ENCODE results near the gene MYO18B. TPM values are rescaled to one million over a fixed set of nuclear protein-coding genes. Genes with fewer than 3 reads are reported as not detected.

The MYO18B gene
- total and polyA plus RNA-seq, 2 donors (not counting 3 experiments of a cell fraction or from before 2014, with no cell fraction given): 0.01 TPM; not detected in 1

DNA sequence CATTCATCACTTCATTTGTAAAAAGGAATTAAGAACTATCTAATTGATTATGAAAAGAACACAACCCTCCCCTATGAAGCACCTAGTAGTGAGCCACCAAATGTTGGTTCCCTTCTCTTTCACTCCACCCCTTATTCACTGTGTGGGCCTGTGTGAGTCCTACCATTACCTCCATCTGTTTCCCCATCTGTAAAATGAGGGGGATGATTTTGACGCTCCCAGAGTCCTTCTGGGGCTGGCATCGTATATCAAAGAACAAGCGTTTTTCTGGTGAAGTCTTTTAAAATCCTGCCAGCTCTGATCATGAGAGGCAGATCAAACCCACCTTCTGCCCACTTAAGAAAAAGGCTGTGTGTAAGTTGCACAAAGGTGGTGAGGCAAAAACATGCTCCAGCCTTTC, 330.6 kb downstream of the MYO18B start:
- dilution Hi-C loops (cut with MboI; ENCODE audit: extremely low pct_ligation_motif_present, low sequenced_read_pairs): no loop called here
- Histone ChIP-seq H3K36me3 (ENCODE audit: control insufficient read depth in 2 of 2, extremely low read depth in 1 of 2, insufficient read depth in 2 of 2, low read length in 2 of 2) (no peaks in the 10 kb centered on the region), H3K9me3 (replicated peaks; ENCODE audit: control insufficient read depth, insufficient read depth, low read length) (no peaks in the 10 kb centered on the region), H3K4me2 (ENCODE audit: insufficient read depth, low read length) (no peak overlapping the region), H2AFZ (ENCODE audit: low read depth, low read length) (no peak overlapping the region), H3K4me1 (ENCODE audit: control insufficient read depth, extremely low read depth, insufficient read depth, low read length) (no peaks in the 10 kb centered on the region), H3K79me2 (ENCODE audit: control insufficient read depth, insufficient read depth, low read length) (no peaks in the 10 kb centered on the region), H3K9me1 (replicated peaks; ENCODE audit: control insufficient read depth, extremely low read depth, insufficient read depth, low read length) (no peaks in the 10 kb centered on the region), H3K4me3 (replicated peaks in 1 of 3; ENCODE audit: insufficient read depth in 1 of 3, low read depth in 1 of 3, low read length in 3 of 3) (no peak overlapping the region), H3K27ac (ENCODE audit: insufficient read depth, low read depth, low read length) (no peak overlapping the region), H3K9ac (replicated peaks; ENCODE audit: extremely low read depth, insufficient read depth, low read length) (no peak overlapping the region), H4K20me1 (replicated peaks; ENCODE audit: control insufficient read depth, extremely low read depth, insufficient read depth, low read length) (no peaks in the 10 kb centered on the region), H3K27me3 (ENCODE audit: control insufficient read depth in 2 of 2, insufficient read depth in 2 of 2, low read length in 2 of 2) (no peaks in the 10 kb centered on the region)
- FAIRE-seq (no peak), DNase-seq (ENCODE audit: low read depth, low spot score) (no peak)
- TF ChIP-seq JUN (IDR thresholded peaks at IDR 0.05; ENCODE audit: borderline replicate concordance, insufficient read depth, insufficient read length, low read depth) (no peak), POLR2A (IDR thresholded peaks at IDR 0.05; ENCODE audit: low read depth, low read length) (no peak), FOS (IDR thresholded peaks at IDR 0.05; ENCODE audit: borderline replicate concordance, insufficient read depth, low read length) (no peak), MYC (IDR thresholded peaks at IDR 0.05; ENCODE audit: low read depth, low read length) (no peak), MAX (IDR thresholded peaks at IDR 0.05; ENCODE audit: insufficient read depth, insufficient read length) (no peak), CTCF (IDR thresholded peaks at IDR 0.05; ENCODE audit: extremely low read depth in 1 of 2, insufficient read depth in 1 of 2, low read depth in 1 of 2, low read length in 2 of 2) (no peak), EZH2 (IDR thresholded peaks at IDR 0.05; ENCODE audit: borderline replicate concordance, low read depth, low read length, severe bottlenecking) (no peak), GATA2 (IDR thresholded peaks at IDR 0.05; ENCODE audit: insufficient read depth, insufficient read length, low read depth, low read length) (no peak), POLR2AphosphoS5 (IDR thresholded peaks at IDR 0.05; ENCODE audit: insufficient read depth, low read depth, low read length) (no peak)
- POLR2A ChIA-PET: no interaction called here
- BruUV-seq (replicated peaks): no TSS peak
- CTCF ChIA-PET: no interaction called here
- intact Hi-C loops (cut with micrococcal nuclease): no loop called here

All from endothelial cell of umbilical vein (primary cell).